OCI-LY1 (cell line): ENCODE results near the gene TTBK1.

ENCODE experiments used
- H2AFZ ChIP-seq: fragments of 200-600 bp; sonication (generic), shearing (Covaris generic); 2 replicates; pipeline ENCODE4 v1.6.0; 2014; ENCODE audit warnings: antibody characterized with exemption, mild to moderate bottlenecking, low read length
- H3F3A ChIP-seq: fragments of 200-600 bp; sonication (generic), shearing (Covaris generic); 2 replicates; pipeline ENCODE4 v1.6.0; 2014; ENCODE audit warnings: mild to moderate bottlenecking, antibody characterized with exemption, low read length, moderate library complexity; ENCODE audit not compliant: insufficient read depth
- H3K27ac ChIP-seq: fragments of 200-600 bp; sonication (generic); 2 replicates; pipeline ENCODE4 v1.5.1; 2014; ENCODE audit warnings: low read length, mixed run types, mild to moderate bottlenecking, low read depth; ENCODE audit not compliant: poor library complexity, severe bottlenecking
- H3K27me3 ChIP-seq: fragments of 200-600 bp; sonication (generic); 2 replicates; pipeline ENCODE4 v1.6.0; 2014; ENCODE audit warnings: antibody characterized with exemption, mild to moderate bottlenecking, low read length, moderate library complexity; ENCODE audit not compliant: insufficient read depth
- H3K36me3 ChIP-seq: fragments of 200-600 bp; sonication (generic); 2 replicates; pipeline ENCODE4 v1.6.1; 2014; ENCODE audit warnings: mild to moderate bottlenecking, antibody characterized with exemption, low read length, moderate library complexity, mixed read lengths; ENCODE audit not compliant: insufficient read depth
- H3K4me1 ChIP-seq: fragments of 200-600 bp; sonication (generic); 2 replicates; pipeline ENCODE4 v1.5.1; 2014; ENCODE audit warnings: mild to moderate bottlenecking, low read length, moderate library complexity; ENCODE audit not compliant: insufficient read depth, severe bottlenecking
- H3K4me2 ChIP-seq: fragments of 200-600 bp; sonication (generic), shearing (Covaris generic); 2 replicates; pipeline ENCODE4 v1.6.1; 2014; ENCODE audit warnings: low read length
- H3K4me3 ChIP-seq: fragments of 200-600 bp; sonication (generic); 2 replicates; pipeline ENCODE4 v1.5.1; 2014; ENCODE audit warnings: low read length, low read depth, mild to moderate bottlenecking, mixed read lengths; ENCODE audit not compliant: poor library complexity, severe bottlenecking
- H3K79me2 ChIP-seq: fragments of 200-600 bp; shearing (Covaris generic); 2 replicates; pipeline ENCODE4 v1.6.1; 2016; ENCODE audit warnings: mixed run types, low read length, mixed read lengths; ENCODE audit not compliant: insufficient read depth
- H3K9ac ChIP-seq: fragments of 200-600 bp; sonication (generic), shearing (Covaris generic); 2 replicates; pipeline ENCODE4 v1.6.1; 2014; ENCODE audit warnings: mild to moderate bottlenecking, low read length, mixed read lengths
- H3K9me2 ChIP-seq: fragments of 200-600 bp; sonication (generic), shearing (Covaris generic); 2 replicates; pipeline ENCODE4 v1.6.1; 2014; ENCODE audit warnings: low read depth, mild to moderate bottlenecking, low read length, mixed read lengths
- H3K9me3 ChIP-seq: fragments of 200-600 bp; shearing (Covaris generic); 2 replicates; pipeline ENCODE4 v1.6.1; 2014; ENCODE audit warnings: low read length, mixed read lengths
- H4K20me1 ChIP-seq: fragments of 200-600 bp; sonication (generic), shearing (Covaris generic); 2 replicates; pipeline ENCODE4 v1.6.0; 2016; ENCODE audit warnings: mild to moderate bottlenecking, low read length; ENCODE audit not compliant: insufficient read depth
- EZH2 ChIP-seq: fragments of 200-600 bp; sonication (generic), shearing (Covaris generic); IDR thresholded peaks from 2 replicates; pipeline ENCODE4 v1.8.0; 2017; ENCODE audit warnings: borderline replicate concordance, mixed run types, mild to moderate bottlenecking, antibody characterized with exemption, low read length, moderate library complexity, mixed read lengths
- TF ChIP-seq, protein P1 (sequence below): fragments of 200-600 bp; sonication (generic), shearing (Covaris generic); IDR thresholded peaks from 2 replicates; pipeline ENCODE4 v1.5.1; 2017; ENCODE audit warnings: mild to moderate bottlenecking, antibody characterized with exemption, low read length, moderate library complexity, mixed read lengths

The TTBK1 gene

DNA sequence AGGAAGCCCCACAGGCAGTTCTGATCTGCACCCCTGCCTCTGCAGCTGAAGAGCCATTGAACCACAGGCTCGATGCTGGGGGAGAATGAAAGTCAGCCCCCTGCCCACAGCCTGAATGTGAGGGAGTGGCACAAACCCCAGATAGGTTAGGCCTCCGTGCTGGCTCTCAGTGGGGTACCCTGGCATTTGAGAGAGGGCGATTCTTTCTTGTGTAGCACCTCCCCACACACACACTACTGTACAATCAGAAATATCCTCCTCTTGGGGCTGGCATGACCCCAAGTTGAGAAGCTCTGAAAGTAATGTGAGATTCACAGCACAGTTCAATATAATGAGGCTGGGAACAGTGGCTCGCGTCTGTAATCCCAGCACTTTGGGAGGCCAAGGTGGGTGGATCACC, 17.9 kb downstream of the TTBK1 start:
- TF ChIP-seq, protein P1, sequence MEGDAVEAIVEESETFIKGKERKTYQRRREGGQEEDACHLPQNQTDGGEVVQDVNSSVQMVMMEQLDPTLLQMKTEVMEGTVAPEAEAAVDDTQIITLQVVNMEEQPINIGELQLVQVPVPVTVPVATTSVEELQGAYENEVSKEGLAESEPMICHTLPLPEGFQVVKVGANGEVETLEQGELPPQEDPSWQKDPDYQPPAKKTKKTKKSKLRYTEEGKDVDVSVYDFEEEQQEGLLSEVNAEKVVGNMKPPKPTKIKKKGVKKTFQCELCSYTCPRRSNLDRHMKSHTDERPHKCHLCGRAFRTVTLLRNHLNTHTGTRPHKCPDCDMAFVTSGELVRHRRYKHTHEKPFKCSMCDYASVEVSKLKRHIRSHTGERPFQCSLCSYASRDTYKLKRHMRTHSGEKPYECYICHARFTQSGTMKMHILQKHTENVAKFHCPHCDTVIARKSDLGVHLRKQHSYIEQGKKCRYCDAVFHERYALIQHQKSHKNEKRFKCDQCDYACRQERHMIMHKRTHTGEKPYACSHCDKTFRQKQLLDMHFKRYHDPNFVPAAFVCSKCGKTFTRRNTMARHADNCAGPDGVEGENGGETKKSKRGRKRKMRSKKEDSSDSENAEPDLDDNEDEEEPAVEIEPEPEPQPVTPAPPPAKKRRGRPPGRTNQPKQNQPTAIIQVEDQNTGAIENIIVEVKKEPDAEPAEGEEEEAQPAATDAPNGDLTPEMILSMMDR: no peak
- no peak for TF ChIP-seq EZH2
- Histone ChIP-seq H3K4me2 (no peak overlapping the region), H3F3A (no peaks in the 10 kb centered on the region), H3K4me1 (no peaks in the 10 kb centered on the region), H2AFZ (no peak overlapping the region), H3K4me3 (no peak overlapping the region), H3K79me2 (no peaks in the 10 kb centered on the region), H3K9me3 (no peaks in the 10 kb centered on the region), H3K27me3 (no peaks in the 10 kb centered on the region; the same call in 1 of the 2 replicates), H3K9ac (no peak overlapping the region), H3K36me3 (no peaks in the 10 kb centered on the region), H3K9me2 (no peaks in the 10 kb centered on the region), H3K27ac (no peak overlapping the region), H4K20me1 (no peaks in the 10 kb centered on the region)

DNA sequence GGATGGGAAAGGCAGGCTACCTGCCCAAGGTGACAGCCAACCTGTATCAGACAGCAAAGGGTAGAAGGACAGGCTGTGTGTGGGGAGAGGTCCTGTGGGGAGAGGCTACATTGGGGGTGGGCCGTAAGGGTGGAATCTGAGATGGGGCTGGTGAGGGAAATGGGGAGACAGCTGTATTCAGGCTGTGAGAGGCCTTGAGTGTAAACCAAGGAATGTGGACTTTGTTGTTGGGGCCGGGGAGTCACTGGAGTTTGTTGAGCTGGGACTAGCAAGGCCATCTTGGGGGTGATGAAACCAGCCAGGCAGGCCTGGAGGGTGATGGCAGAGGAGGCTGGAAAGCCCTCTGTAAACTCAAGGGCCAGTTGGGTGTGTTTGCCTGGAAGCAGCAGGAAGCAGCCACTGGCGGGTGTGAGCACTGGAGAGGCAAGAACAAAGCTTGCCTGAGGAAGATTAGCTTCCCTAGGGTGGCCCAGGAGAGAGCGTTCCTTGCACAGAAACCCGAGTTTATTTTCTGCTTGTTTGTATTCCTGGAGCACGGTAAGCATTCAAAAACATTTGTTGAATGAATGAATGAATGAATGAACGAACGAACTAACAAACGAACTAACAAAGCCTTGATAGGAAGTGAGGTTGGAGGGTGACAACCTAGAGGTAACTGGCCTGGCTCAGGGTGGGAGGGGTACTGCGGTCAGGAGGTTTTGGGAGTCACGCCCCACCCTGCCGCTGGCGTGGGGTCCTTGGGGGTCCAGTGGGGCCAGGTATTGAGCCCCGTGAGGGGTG, 18.9 kb downstream of the TTBK1 start:
- no peaks in the 10 kb centered on the region for H3K36me3 ChIP-seq
- H3K9ac ChIP-seq: no peak overlapping the region
- H3F3A ChIP-seq: no peaks in the 10 kb centered on the region
- no peak overlapping the region for H3K4me3 ChIP-seq
- no peak for TF ChIP-seq EZH2
- TF ChIP-seq, protein P1: no peak
- H2AFZ ChIP-seq: no peak overlapping the region
- no peaks in the 10 kb centered on the region for H3K4me1 ChIP-seq
- H3K27ac ChIP-seq: no peak overlapping the region
- H3K9me3 ChIP-seq: no peaks in the 10 kb centered on the region
- H3K79me2 ChIP-seq: no peaks in the 10 kb centered on the region
- H3K4me2 ChIP-seq: no peak overlapping the region
- H3K27me3 ChIP-seq: no peaks in the 10 kb centered on the region; the same call in 1 of the 2 replicates
- no peaks in the 10 kb centered on the region for H4K20me1 ChIP-seq
- no peaks in the 10 kb centered on the region for H3K9me2 ChIP-seq

DNA sequence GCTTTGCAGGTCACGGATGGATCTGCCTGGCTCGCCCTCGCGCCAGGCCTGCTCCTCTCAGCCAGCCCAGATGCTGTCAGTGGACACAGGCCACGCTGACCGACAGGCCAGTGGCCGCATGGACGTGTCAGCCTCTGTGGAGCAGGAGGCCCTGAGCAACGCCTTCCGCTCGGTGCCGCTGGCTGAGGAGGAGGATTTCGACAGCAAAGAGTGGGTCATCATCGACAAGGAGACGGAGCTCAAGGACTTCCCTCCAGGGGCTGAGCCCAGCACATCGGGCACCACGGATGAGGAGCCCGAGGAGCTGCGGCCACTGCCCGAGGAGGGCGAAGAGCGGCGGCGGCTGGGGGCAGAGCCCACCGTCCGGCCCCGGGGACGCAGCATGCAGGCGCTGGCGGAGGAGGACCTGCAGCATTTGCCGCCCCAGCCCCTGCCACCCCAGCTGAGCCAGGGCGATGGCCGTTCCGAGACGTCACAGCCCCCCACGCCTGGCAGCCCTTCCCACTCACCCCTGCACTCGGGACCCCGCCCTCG, 19.6 kb downstream of the TTBK1 start:
- Histone ChIP-seq H3K4me3 (no peak overlapping the region), H3K9me2 (no peaks in the 10 kb centered on the region), H3K4me2 (no peak overlapping the region), H3F3A (no peaks in the 10 kb centered on the region), H3K27ac (no peak overlapping the region), H4K20me1 (no peaks in the 10 kb centered on the region), H3K9ac (no peak overlapping the region), H2AFZ (no peak overlapping the region), H3K36me3 (no peaks in the 10 kb centered on the region), H3K9me3 (no peaks in the 10 kb centered on the region), H3K79me2 (no peaks in the 10 kb centered on the region), H3K4me1 (no peaks in the 10 kb centered on the region), H3K27me3 (no peaks in the 10 kb centered on the region; the same call in 1 of the 2 replicates)
- TF ChIP-seq, protein P1: no peak
- TF ChIP-seq EZH2: no peak
